ENCODE data around the gene ERAL1.
"Not testable (repeated sequence)": the region's sequence is repeated elsewhere in the genome, so short reads cannot be mapped to it uniquely, and the experiment has no call there.

Gene ERAL1

DNA sequence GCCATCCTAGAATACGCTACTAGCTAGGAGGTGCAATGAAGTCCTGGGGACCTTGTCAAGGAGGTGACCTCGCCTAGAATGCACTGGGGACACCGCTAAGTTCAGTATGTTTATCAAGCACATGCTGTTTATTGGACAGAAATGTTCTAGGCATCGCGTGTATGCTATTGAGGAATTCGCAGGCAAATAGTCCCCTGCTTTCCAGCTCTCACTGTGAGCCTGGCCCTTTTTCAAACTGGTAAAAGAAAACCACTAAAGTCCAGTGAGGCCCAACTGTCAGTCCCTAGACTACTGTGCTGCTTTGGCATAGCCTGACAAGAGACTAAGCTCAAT is 11.0 kb upstream of the ERAL1 start:
- Histone ChIP-seq H3K9me3 (replicated peaks in 1 of 2; ENCODE audit: control insufficient read depth in 2 of 2, insufficient read depth in 1 of 2, low read depth in 1 of 2, low read length in 2 of 2) (no peaks in the 10 kb centered on the region), H3K4me1 (ENCODE audit: control insufficient read depth in 2 of 2, insufficient read depth in 1 of 2, low read depth in 1 of 2, low read length in 2 of 2) (peaks cover 2 to 9% of the 10 kb centered on the region in 2 donors), H3K18ac (ENCODE audit: low read length) (no peak overlapping the region), H3K14ac (ENCODE audit: low read length) (no peak overlapping the region), H3K27me3 (ENCODE audit: control insufficient read depth in 3 of 3, insufficient read depth in 3 of 3, low read depth in 1 of 3, low read length in 3 of 3) (no peaks in the 10 kb centered on the region), H2AFZ (ENCODE audit: low read length) (no peak overlapping the region), H2BK12ac (ENCODE audit: low read length) (no peak overlapping the region), H3K79me1 (ENCODE audit: low read depth, low read length) (peaks cover 3% of the 10 kb centered on the region), H3K4me2 (ENCODE audit: insufficient read depth, low read length, poor library complexity, severe bottlenecking) (no peak overlapping the region), H3K27ac (replicated peaks; ENCODE audit: low read length) (no peak overlapping the region), H3K4ac (ENCODE audit: low read length) (no peak overlapping the region), H2BK5ac (ENCODE audit: low read length) (no peak overlapping the region), H3K4me3 (ENCODE audit: low read length in 2 of 2) (no peak overlapping the region), H2BK15ac (ENCODE audit: low read length) (no peak overlapping the region), H4K8ac (ENCODE audit: low read depth, low read length) (no peak overlapping the region), H3K36me3 (replicated peaks in 1 of 2; ENCODE audit: control insufficient read depth in 2 of 2, insufficient read depth in 2 of 2, low read length in 2 of 2) (peaks cover 0 to 5% of the 10 kb centered on the region in 2 donors), H2AK5ac (ENCODE audit: low read depth, low read length) (no peak overlapping the region), H2BK120ac (ENCODE audit: low read depth, low read length) (no peak overlapping the region), H3K23ac (ENCODE audit: low read depth, low read length, poor library complexity) (no peak overlapping the region), H4K91ac (ENCODE audit: low read depth, low read length, poor library complexity) (no peak overlapping the region), H3K9ac (ENCODE audit: low read depth, low read length, poor library complexity) (no peak overlapping the region)
- no peak for DNase-seq (ENCODE audit: low spot score)
- WGBS, 2 donors (ENCODE audit: extremely low coverage in 2 of 2, insufficient read length in 2 of 2, insufficient replicate concordance in 1 of 2), result no CpG with 5 or more reads among the region's 6 CpGs

GRCh38 chr17:28846231-28846630 is 8.6 kb upstream of the ERAL1 start:
- H4K8ac ChIP-seq (ENCODE audit: low read depth, low read length), result no peak overlapping the region
- WGBS, 2 donors (ENCODE audit: extremely low coverage in 2 of 2, insufficient read length in 2 of 2, insufficient replicate concordance in 1 of 2), result no CpG with 5 or more reads among the region's 10 CpGs

GRCh38 chr17:28846699-28847098 is 8.1 kb upstream of the ERAL1 start:
- H3K4me1 ChIP-seq (ENCODE audit: control insufficient read depth in 2 of 2, insufficient read depth in 1 of 2, low read depth in 1 of 2, low read length in 2 of 2), result peaks cover 2 to 10% of the 10 kb centered on the region in 2 donors
- no CpG with 5 or more reads among the region's 9 CpGs for WGBS, 2 donors (ENCODE audit: extremely low coverage in 2 of 2, insufficient read length in 2 of 2, insufficient replicate concordance in 1 of 2)
- H3K4me3 ChIP-seq (ENCODE audit: low read length in 2 of 2); H3K27me3 ChIP-seq (ENCODE audit: control insufficient read depth in 3 of 3, insufficient read depth in 3 of 3, low read depth in 1 of 3, low read length in 3 of 3); H3K14ac ChIP-seq (ENCODE audit: low read length); H2AK5ac ChIP-seq (ENCODE audit: low read depth, low read length); H3K18ac ChIP-seq (ENCODE audit: low read length); H2BK12ac ChIP-seq (ENCODE audit: low read length); H3K4me2 ChIP-seq (ENCODE audit: insufficient read depth, low read length, poor library complexity, severe bottlenecking); H2BK120ac ChIP-seq (ENCODE audit: low read depth, low read length); DNase-seq (ENCODE audit: low spot score); H4K91ac ChIP-seq (ENCODE audit: low read depth, low read length, poor library complexity); H2AFZ ChIP-seq (ENCODE audit: low read length); H3K23ac ChIP-seq (ENCODE audit: low read depth, low read length, poor library complexity); H3K36me3 ChIP-seq (replicated peaks in 1 of 2; ENCODE audit: control insufficient read depth in 2 of 2, insufficient read depth in 2 of 2, low read length in 2 of 2); H2BK15ac ChIP-seq (ENCODE audit: low read length); H3K9me3 ChIP-seq (replicated peaks in 1 of 2; ENCODE audit: control insufficient read depth in 2 of 2, insufficient read depth in 1 of 2, low read depth in 1 of 2, low read length in 2 of 2); H3K27ac ChIP-seq (replicated peaks; ENCODE audit: low read length); H3K4ac ChIP-seq (ENCODE audit: low read length); H4K8ac ChIP-seq (ENCODE audit: low read depth, low read length); H2BK5ac ChIP-seq (ENCODE audit: low read length); H3K9ac ChIP-seq (ENCODE audit: low read depth, low read length, poor library complexity); H3K79me1 ChIP-seq (ENCODE audit: low read depth, low read length): not testable (repeated sequence)

More at GRCh38 chr17:28846231-28846630, 8.6 kb upstream of the ERAL1 start:
- Histone ChIP-seq H3K9me3 (replicated peaks in 1 of 2; ENCODE audit: control insufficient read depth in 2 of 2, insufficient read depth in 1 of 2, low read depth in 1 of 2, low read length in 2 of 2) (no peaks in the 10 kb centered on the region), H3K23ac (ENCODE audit: low read depth, low read length, poor library complexity) (no peak overlapping the region), H4K91ac (ENCODE audit: low read depth, low read length, poor library complexity) (no peak overlapping the region), H3K27me3 (ENCODE audit: control insufficient read depth in 3 of 3, insufficient read depth in 3 of 3, low read depth in 1 of 3, low read length in 3 of 3) (no peaks in the 10 kb centered on the region), H3K4me2 (ENCODE audit: insufficient read depth, low read length, poor library complexity, severe bottlenecking) (no peak overlapping the region), H3K79me1 (ENCODE audit: low read depth, low read length) (peaks cover 3% of the 10 kb centered on the region), H3K4me1 (ENCODE audit: control insufficient read depth in 2 of 2, insufficient read depth in 1 of 2, low read depth in 1 of 2, low read length in 2 of 2) (peaks cover 2 to 11% of the 10 kb centered on the region in 2 donors), H2BK12ac (ENCODE audit: low read length) (no peak overlapping the region), H3K27ac (replicated peaks; ENCODE audit: low read length) (no peak overlapping the region), H3K4me3 (ENCODE audit: low read length in 2 of 2) (no peak overlapping the region), H3K36me3 (replicated peaks in 1 of 2; ENCODE audit: control insufficient read depth in 2 of 2, insufficient read depth in 2 of 2, low read length in 2 of 2) (no peaks in the 10 kb centered on the region), H2AFZ (ENCODE audit: low read length) (no peak overlapping the region), H2AK5ac (ENCODE audit: low read depth, low read length) (no peak overlapping the region), H2BK5ac (ENCODE audit: low read length) (no peak overlapping the region), H2BK15ac (ENCODE audit: low read length) (no peak overlapping the region), H3K9ac (ENCODE audit: low read depth, low read length, poor library complexity) (no peak overlapping the region), H3K14ac (ENCODE audit: low read length) (no peak overlapping the region), H3K18ac (ENCODE audit: low read length) (no peak overlapping the region), H2BK120ac (ENCODE audit: low read depth, low read length) (no peak overlapping the region), H3K4ac (ENCODE audit: low read length) (no peak overlapping the region)
- no peak for DNase-seq (ENCODE audit: low spot score)

DNA sequence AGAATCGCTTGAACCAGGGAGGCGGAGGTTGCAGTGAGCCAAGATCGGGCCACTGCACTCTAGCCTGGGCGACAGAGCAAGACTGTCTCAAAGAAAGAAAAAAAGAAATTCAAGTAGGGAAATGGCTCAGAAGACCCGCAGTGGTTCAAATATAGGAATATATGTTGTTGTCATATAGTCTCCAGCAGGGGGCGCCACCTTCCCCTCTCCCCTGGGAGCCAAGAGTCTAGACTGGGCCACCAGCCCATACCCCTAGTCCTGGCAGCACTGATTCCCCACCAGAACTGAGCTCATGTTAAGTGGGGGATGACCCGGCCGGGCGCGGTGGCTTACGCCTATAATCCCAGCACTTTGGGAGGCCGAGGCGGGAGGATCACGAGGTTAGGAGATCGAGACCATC is 6.1 kb upstream of the ERAL1 start:
- DNase-seq (ENCODE audit: low spot score); H2BK15ac ChIP-seq (ENCODE audit: low read length); H3K27ac ChIP-seq (replicated peaks; ENCODE audit: low read length); H3K36me3 ChIP-seq (replicated peaks in 1 of 2; ENCODE audit: control insufficient read depth in 2 of 2, insufficient read depth in 2 of 2, low read length in 2 of 2); H2AFZ ChIP-seq (ENCODE audit: low read length); H4K91ac ChIP-seq (ENCODE audit: low read depth, low read length, poor library complexity); H3K14ac ChIP-seq (ENCODE audit: low read length); H3K4me3 ChIP-seq (ENCODE audit: low read length in 2 of 2); H3K4me2 ChIP-seq (ENCODE audit: insufficient read depth, low read length, poor library complexity, severe bottlenecking); H4K8ac ChIP-seq (ENCODE audit: low read depth, low read length); H2AK5ac ChIP-seq (ENCODE audit: low read depth, low read length); H3K9me3 ChIP-seq (replicated peaks in 1 of 2; ENCODE audit: control insufficient read depth in 2 of 2, insufficient read depth in 1 of 2, low read depth in 1 of 2, low read length in 2 of 2); H3K18ac ChIP-seq (ENCODE audit: low read length); H3K23ac ChIP-seq (ENCODE audit: low read depth, low read length, poor library complexity); H2BK5ac ChIP-seq (ENCODE audit: low read length); H3K4ac ChIP-seq (ENCODE audit: low read length); H2BK12ac ChIP-seq (ENCODE audit: low read length); H2BK120ac ChIP-seq (ENCODE audit: low read depth, low read length); H3K79me1 ChIP-seq (ENCODE audit: low read depth, low read length); H3K4me1 ChIP-seq (ENCODE audit: control insufficient read depth in 2 of 2, insufficient read depth in 1 of 2, low read depth in 1 of 2, low read length in 2 of 2); H3K27me3 ChIP-seq (ENCODE audit: control insufficient read depth in 3 of 3, insufficient read depth in 3 of 3, low read depth in 1 of 3, low read length in 3 of 3); H3K9ac ChIP-seq (ENCODE audit: low read depth, low read length, poor library complexity): not testable (repeated sequence)
- WGBS, 2 donors (ENCODE audit: extremely low coverage in 2 of 2, insufficient read length in 2 of 2, insufficient replicate concordance in 1 of 2), result no CpG with 5 or more reads among the region's 15 CpGs
